SK-N-MC (cell line): ENCODE data around the gene SMOC1.

Experiments
- DNase-seq: peaks from one replicate; pipeline ENCODE4 v3.0.0-alpha.2; 2011; ENCODE audit warnings: low read depth, low spot score
- H3K27ac ChIP-seq: fragments of 200-600 bp; sonication (generic); 2 replicates; pipeline ENCODE4 v1.5.1; 2016; ENCODE audit warnings: mixed run types
- H3K36me3 ChIP-seq: fragments of 200-600 bp; sonication (generic); 2 replicates; pipeline ENCODE4 v1.6.1; 2017; ENCODE audit warnings: antibody characterized with exemption, low read length, mixed read lengths; ENCODE audit not compliant: insufficient read depth
- H3K4me3 ChIP-seq: fragments of 200-600 bp; sonication (generic); 2 replicates; pipeline ENCODE4 v1.5.1; 2016
- H3K9ac ChIP-seq: fragments of 200-600 bp; sonication (generic); 2 replicates; pipeline ENCODE4 v1.8.0; 2017; ENCODE audit warnings: mixed run types, mixed read lengths; ENCODE audit not compliant: insufficient read length
- H3K9me3 ChIP-seq: fragments of 200-600 bp; sonication (generic); 2 replicates; pipeline ENCODE4 v1.6.1; 2017; ENCODE audit warnings: low read depth, mild to moderate bottlenecking, antibody characterized with exemption, low read length, moderate library complexity, mixed read lengths
- EZH2 ChIP-seq: fragments of 200-600 bp; sonication (generic); IDR thresholded peaks from one replicate; pipeline ENCODE4 v1.6.1; 2017; ENCODE audit warnings: antibody characterized with exemption
- FOXP2 ChIP-seq: optimal IDR thresholded peaks from 2 replicates; pipeline ENCODE3; 2011; ENCODE audit warnings: mild to moderate bottlenecking, moderate library complexity; ENCODE audit not compliant: insufficient read depth; ENCODE audit errors: extremely low read length, control extremely low read depth
- POLR2AphosphoS5 ChIP-seq: IDR thresholded peaks from 2 replicates; pipeline ENCODE4 v1.6.1; 2012; ENCODE audit warnings: mild to moderate bottlenecking, low read depth, low read length, borderline replicate concordance

SMOC1 gene

DNA sequence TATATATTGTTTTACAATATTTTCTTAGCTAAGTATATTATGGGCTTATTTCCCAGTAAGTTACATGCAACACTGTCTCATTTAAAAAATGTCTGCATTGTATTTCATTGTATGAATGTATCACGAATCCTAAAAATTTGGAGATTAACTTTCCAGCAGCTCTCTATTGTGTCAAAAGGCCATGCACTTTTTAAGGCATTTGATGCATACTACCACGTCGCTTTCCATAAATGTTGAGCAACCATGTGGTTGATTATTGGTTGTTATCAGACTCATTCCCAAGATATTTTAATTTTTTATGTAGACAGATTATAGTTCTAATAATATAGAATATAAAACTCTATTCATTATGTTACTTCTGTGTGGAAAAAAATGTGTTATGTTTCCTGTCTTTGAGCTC, 79.9 kb downstream of the SMOC1 start:
- H3K9ac ChIP-seq = no peak overlapping the region
- H3K9me3 ChIP-seq = no peaks in the 10 kb centered on the region
- H3K27ac ChIP-seq = no peak overlapping the region
- no peaks in the 10 kb centered on the region for H3K36me3 ChIP-seq
- H3K4me3 ChIP-seq = no peak overlapping the region
- TF ChIP-seq EZH2 (no peak), POLR2AphosphoS5 (no peak), FOXP2 (no peak)
- DNase-seq = no peak

GRCh38 chr14:69960296-69960695, 81.1 kb downstream of the SMOC1 start:
- no peak overlapping the region for H3K4me3 ChIP-seq
- no peak overlapping the region for H3K9ac ChIP-seq
- no peak for DNase-seq
- H3K36me3 ChIP-seq = no peaks in the 10 kb centered on the region
- no peaks in the 10 kb centered on the region for H3K9me3 ChIP-seq
- H3K27ac ChIP-seq = no peak overlapping the region
- TF ChIP-seq EZH2 (no peak), POLR2AphosphoS5 (no peak), FOXP2 (no peak)

DNA sequence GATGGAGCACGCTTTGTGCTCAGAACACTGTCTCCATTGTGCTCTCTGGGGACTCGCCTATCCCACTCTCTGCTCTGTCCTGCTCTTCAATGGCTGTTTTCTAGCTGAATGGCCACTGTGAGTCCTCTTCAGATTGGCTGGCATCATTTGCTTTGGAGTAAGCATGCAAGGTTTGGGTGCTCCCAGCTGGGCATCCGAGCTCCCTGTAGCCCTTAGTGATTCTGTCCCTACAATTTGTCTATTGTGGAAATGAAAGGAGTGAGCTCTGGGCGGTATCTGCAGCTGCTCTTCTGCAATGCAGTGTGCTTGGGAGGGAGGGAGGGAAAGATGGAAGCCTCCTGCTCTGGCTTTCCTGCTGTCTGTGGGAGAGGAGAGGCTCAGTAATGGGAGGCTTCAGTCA, 84.8 kb downstream of the SMOC1 start:
- Histone ChIP-seq H3K27ac (no peak overlapping the region), H3K9ac (no peak overlapping the region), H3K36me3 (no peaks in the 10 kb centered on the region), H3K9me3 (no peaks in the 10 kb centered on the region), H3K4me3 (no peak overlapping the region)
- DNase-seq = no peak
- TF ChIP-seq FOXP2 (no peak), EZH2 (no peak), POLR2AphosphoS5 (no peak)

DNA sequence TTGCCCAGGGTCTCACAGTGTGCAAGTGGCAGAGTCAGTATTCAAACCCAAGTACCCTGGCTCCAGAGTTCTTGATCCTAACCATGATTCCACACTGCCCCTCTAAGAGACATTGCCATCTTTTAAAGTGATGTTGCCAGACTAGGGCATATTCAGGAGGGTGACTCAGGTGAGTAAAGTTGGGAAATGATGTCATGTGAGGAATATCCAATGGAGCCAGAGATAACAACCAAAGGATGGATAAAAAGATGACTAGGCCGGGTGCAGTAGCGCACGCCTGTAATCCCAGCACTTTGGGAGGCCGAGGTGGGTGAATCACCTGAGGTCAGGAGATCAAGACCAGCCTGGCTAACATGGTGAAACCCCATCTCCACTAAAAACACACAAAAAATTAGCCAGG, 85.6 kb downstream of the SMOC1 start:
- no peak for DNase-seq
- Histone ChIP-seq H3K9me3 (no peaks in the 10 kb centered on the region), H3K4me3 (no peak overlapping the region), H3K9ac (no peak overlapping the region), H3K27ac (no peak overlapping the region), H3K36me3 (no peaks in the 10 kb centered on the region)
- no peak for TF ChIP-seq POLR2AphosphoS5
- no peak for TF ChIP-seq FOXP2
- TF ChIP-seq EZH2 = no peak

DNA sequence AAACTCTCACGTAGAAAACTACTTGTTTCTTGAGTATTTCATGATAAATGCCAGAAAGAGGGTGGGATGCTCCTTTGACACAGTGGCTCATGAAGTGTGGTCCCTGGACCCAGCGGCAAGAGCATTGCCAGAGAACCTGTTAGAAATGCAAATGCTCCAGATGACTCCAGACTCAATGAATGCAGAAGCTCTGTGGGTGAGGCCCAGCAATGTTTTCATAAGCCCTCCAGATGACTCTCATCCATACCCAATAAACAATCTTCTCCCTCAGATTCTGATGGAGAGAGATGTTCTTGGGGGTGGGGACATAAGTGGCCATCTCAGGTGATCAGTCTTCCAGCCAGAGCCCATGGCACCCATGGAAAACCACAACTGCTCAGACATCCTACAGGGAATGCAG, 88.9 kb downstream of the SMOC1 start:
- no peaks in the 10 kb centered on the region for H3K36me3 ChIP-seq
- no peak overlapping the region for H3K4me3 ChIP-seq
- no peak overlapping the region for H3K9ac ChIP-seq
- no peak for DNase-seq
- no peak overlapping the region for H3K27ac ChIP-seq
- TF ChIP-seq EZH2 = no peak
- no peak for TF ChIP-seq POLR2AphosphoS5
- no peak for TF ChIP-seq FOXP2
- H3K9me3 ChIP-seq = no peaks in the 10 kb centered on the region

DNA sequence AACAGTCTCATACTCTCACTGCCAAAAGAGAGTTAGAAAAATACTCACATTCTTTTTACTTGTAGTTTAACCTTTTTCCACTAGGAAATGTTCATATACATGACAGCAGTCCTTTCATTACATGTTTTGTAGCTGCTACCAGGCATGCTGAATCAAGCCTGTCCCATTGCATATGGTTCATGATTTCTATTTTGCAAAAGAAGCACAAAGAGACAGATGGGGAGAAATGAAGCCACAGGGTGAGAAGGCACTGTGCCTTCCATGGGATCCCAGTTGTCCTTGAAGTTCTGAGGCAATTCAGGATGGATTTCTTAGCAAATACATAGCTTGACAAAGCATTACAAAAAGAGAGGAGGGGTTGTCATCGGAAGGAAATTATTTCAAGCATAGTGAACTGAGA, 89.5 kb downstream of the SMOC1 start:
- H3K9me3 ChIP-seq = no peaks in the 10 kb centered on the region
- TF ChIP-seq EZH2 (no peak), FOXP2 (no peak), POLR2AphosphoS5 (no peak)
- no peaks in the 10 kb centered on the region for H3K36me3 ChIP-seq

DNA sequence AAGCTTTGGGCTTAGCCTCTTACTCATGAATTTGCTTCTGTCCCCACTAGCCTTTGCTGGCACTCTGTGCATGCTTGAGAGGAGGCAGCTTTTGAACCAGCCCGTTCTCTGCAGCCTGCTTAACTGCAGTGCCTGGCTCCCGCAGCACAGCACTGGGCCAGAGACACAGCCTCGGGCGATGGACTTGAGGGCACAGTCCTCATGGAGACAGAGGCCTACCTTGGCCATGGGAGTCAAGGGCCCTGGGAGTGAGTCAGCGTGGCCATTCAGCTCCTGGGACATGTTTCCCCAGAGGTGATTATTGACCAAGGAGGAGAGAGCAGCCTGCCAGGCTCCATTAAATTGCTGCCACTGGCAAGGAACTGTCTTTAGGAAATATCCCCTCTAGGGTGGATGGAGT, 93.5 kb downstream of the SMOC1 start:
- H3K9me3 ChIP-seq = no peaks in the 10 kb centered on the region
- H3K36me3 ChIP-seq = no peaks in the 10 kb centered on the region
- H3K9ac ChIP-seq = no peak overlapping the region
- TF ChIP-seq FOXP2 (no peak), POLR2AphosphoS5 (no peak), EZH2 (no peak)
- H3K4me3 ChIP-seq = no peak overlapping the region
- H3K27ac ChIP-seq = no peak overlapping the region
- DNase-seq = no peak

More for the DNA sequence above, 89.5 kb downstream of the SMOC1 start:
- no peak overlapping the region for H3K27ac ChIP-seq
- no peak overlapping the region for H3K9ac ChIP-seq
- no peak overlapping the region for H3K4me3 ChIP-seq
- no peak for DNase-seq

- no peak for DNase-seq
- H3K36me3 ChIP-seq = no peaks in the 10 kb centered on the region
- H3K4me3 ChIP-seq = no peak overlapping the region
- no peak overlapping the region for H3K9ac ChIP-seq
- TF ChIP-seq EZH2 = no peak
- no peak for TF ChIP-seq FOXP2
- no peak for TF ChIP-seq POLR2AphosphoS5
- no peak overlapping the region for H3K27ac ChIP-seq
- no peaks in the 10 kb centered on the region for H3K9me3 ChIP-seq
Measured at GRCh38 chr14:69973846-69974245, 94.6 kb downstream of the SMOC1 start.

DNA sequence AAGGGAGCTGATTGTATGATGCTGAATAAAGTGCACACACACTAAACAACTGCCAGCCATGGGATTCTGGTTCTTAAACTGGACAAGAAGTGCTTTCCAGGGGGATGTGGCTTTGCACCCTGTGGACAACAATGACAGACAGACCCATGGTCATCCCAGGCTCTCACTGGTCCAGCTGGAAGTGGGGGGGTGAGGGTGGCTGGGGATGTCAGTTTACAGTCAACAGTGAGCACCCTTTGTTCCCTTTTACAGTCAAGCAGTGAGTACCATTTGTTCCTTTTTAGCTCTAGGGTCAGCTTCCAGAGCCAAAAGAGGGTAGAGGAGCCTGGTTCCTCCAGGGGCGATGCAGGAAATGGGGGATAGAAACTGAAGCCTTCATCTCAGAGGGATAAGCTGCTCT, 100.7 kb downstream of the SMOC1 start:
- no peak for TF ChIP-seq EZH2
- no peak for TF ChIP-seq FOXP2
- TF ChIP-seq POLR2AphosphoS5 = no peak
- no peak overlapping the region for H3K9ac ChIP-seq
- H3K27ac ChIP-seq = no peak overlapping the region
- no peaks in the 10 kb centered on the region for H3K36me3 ChIP-seq
- H3K4me3 ChIP-seq = no peak overlapping the region
- DNase-seq = no peak
- no peaks in the 10 kb centered on the region for H3K9me3 ChIP-seq
